ENCODE results near the gene ZNF333. TPM values are rescaled to one million over a fixed set of nuclear protein-coding genes. Genes with fewer than 3 reads are reported as not detected.

ZNF333 gene
- total RNA-seq, 2 experiments from 2014 or later: 15.5 to 17.6 TPM

DNA sequence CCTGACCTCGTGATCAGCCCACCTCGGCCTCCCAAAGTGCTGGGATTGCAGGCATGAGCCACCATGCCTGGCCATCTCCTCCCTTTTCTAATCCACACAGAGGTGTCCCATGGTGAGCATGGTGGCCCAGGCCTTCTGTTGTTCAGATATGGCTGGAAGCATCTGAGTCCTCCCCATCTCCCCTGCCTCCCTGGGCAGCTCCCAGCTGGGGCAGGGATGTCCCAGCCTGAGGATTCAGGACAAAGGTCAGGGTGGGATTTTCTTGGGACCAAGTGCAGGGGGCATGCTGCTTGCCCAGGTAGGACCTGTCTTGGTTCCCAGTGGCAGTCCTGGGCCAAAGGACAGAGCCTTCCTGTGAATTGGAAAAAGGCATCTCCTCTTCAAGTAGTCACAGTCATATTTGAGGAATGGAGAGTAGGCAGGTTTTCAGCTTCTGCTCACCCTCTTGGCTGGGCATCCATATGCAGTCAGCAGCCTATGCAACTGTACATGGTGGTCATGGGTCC lies 77.7 kb downstream of the ZNF333 start:
- CTCF ChIA-PET: no interaction called here
- Mint-ChIP-seq H3K4me1 (ENCODE audit: low read depth) (no peaks in the 10 kb centered on the region), H3K27ac (no peak overlapping the region), H3K4me3 (no peak overlapping the region), H3K36me3 (ENCODE audit: low read depth) (peaks cover 4% of the 10 kb centered on the region), H3K9me3 (no peaks in the 10 kb centered on the region), H3K27me3 (peaks cover 28% of the 10 kb centered on the region)
- no peak for ATAC-seq (ENCODE audit: poor library complexity)
- TF ChIP-seq, protein P1, sequence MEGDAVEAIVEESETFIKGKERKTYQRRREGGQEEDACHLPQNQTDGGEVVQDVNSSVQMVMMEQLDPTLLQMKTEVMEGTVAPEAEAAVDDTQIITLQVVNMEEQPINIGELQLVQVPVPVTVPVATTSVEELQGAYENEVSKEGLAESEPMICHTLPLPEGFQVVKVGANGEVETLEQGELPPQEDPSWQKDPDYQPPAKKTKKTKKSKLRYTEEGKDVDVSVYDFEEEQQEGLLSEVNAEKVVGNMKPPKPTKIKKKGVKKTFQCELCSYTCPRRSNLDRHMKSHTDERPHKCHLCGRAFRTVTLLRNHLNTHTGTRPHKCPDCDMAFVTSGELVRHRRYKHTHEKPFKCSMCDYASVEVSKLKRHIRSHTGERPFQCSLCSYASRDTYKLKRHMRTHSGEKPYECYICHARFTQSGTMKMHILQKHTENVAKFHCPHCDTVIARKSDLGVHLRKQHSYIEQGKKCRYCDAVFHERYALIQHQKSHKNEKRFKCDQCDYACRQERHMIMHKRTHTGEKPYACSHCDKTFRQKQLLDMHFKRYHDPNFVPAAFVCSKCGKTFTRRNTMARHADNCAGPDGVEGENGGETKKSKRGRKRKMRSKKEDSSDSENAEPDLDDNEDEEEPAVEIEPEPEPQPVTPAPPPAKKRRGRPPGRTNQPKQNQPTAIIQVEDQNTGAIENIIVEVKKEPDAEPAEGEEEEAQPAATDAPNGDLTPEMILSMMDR (IDR thresholded peaks at IDR 0.05): no peak
- DNase-seq: no peak
- Histone ChIP-seq H3K9me3 (ENCODE audit: control insufficient read depth in 1 of 2, insufficient read depth in 1 of 2, low read length in 2 of 2) (peaks cover 0 to 9% of the 10 kb centered on the region in 2 experiments), H3K4me1 (ENCODE audit: insufficient read depth, low read length) (no peaks in the 10 kb centered on the region), H3K36me3 (ENCODE audit: insufficient read depth, low read length) (peaks cover 2% of the 10 kb centered on the region), H3K4me3 (ENCODE audit: low read length) (no peak overlapping the region), H3K27me3 (ENCODE audit: control insufficient read depth in 1 of 2, insufficient read depth in 2 of 2, low read length in 2 of 2) (peaks cover 0 to 7% of the 10 kb centered on the region in 2 experiments), H3K27ac (ENCODE audit: low read depth in 1 of 2, low read length in 2 of 2) (no peak overlapping the region)
- POLR2A ChIA-PET: no interaction called here
- intact Hi-C loops (cut with DNase I, micrococcal nuclease): no loop called here

DNA sequence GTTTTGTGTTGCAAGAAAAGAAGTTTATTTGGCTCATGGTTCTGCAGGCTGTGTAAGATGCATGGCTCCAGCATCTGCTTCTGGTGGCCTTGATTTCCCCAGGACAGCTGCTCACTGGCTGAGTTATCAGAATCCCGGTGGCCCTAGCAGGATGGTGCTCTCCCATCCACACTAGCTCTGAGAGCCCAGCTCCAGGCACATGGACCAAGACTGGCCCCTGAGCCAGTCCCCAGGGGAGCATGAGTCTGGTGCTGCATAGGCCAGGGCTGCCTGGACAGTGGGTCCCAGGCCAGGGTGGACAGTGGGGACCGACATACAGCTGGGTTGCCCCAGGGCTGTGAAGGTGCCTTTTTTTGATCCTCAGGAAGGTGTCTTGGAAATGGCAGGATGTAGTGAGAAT lies 78.2 kb downstream of the ZNF333 start:
- Mint-ChIP-seq H3K4me1 (ENCODE audit: low read depth) (no peaks in the 10 kb centered on the region), H3K27ac (no peak overlapping the region), H3K36me3 (ENCODE audit: low read depth) (peaks cover 4% of the 10 kb centered on the region), H3K9me3 (no peaks in the 10 kb centered on the region), H3K27me3 (peaks cover 28% of the 10 kb centered on the region), H3K4me3 (no peak overlapping the region)
- POLR2A ChIA-PET: no interaction called here
- no peak overlapping the region for H3K4me3 ChIP-seq (ENCODE audit: low read length)
- H3K36me3 ChIP-seq (ENCODE audit: insufficient read depth, low read length): peaks cover 2% of the 10 kb centered on the region
- TF ChIP-seq, protein P1 (IDR thresholded peaks at IDR 0.05): no peak
- H3K4me1 ChIP-seq (ENCODE audit: insufficient read depth, low read length): no peaks in the 10 kb centered on the region
- DNase-seq (no peak), ATAC-seq (ENCODE audit: poor library complexity) (no peak)
- H3K27ac ChIP-seq (ENCODE audit: low read depth in 1 of 2, low read length in 2 of 2): no peak overlapping the region
- H3K27me3 ChIP-seq (ENCODE audit: control insufficient read depth in 1 of 2, insufficient read depth in 2 of 2, low read length in 2 of 2): peaks cover 0 to 7% of the 10 kb centered on the region in 2 experiments
- CTCF ChIA-PET: no interaction called here
- H3K9me3 ChIP-seq (ENCODE audit: control insufficient read depth in 1 of 2, insufficient read depth in 1 of 2, low read length in 2 of 2): peaks cover 0 to 5% of the 10 kb centered on the region in 2 experiments
- intact Hi-C loops (cut with DNase I, micrococcal nuclease): no loop called here

DNA sequence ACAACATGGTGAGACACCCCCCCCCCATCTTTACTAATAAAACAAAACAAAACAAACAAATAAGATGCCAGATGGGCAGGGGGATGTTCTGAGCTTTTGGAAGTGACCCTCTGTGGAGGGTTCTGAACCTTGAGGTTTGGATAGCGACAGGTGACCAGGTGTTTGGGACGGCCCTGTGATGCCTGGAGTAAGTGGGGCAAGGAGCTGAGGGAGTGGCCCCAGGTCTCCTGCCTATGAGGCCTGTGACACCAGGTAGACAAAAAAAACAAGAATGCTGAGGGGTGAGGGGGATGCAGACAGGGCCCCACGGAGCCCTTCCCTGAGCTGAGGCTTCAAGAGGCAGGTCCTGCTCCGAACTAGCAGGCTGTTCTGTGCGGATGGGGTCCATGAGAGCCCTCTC lies 79.4 kb downstream of the ZNF333 start:
- Mint-ChIP-seq H3K9me3 (no peaks in the 10 kb centered on the region), H3K27ac (no peak overlapping the region)
- ATAC-seq (ENCODE audit: poor library complexity): no peak

More for the DNA sequence above, 79.4 kb downstream of the ZNF333 start:
- intact Hi-C loops (cut with DNase I, micrococcal nuclease): no loop called here
- Mint-ChIP-seq H3K27me3 (peaks cover 32% of the 10 kb centered on the region), H3K36me3 (ENCODE audit: low read depth) (peaks cover 4% of the 10 kb centered on the region), H3K4me1 (ENCODE audit: low read depth) (no peaks in the 10 kb centered on the region), H3K4me3 (no peak overlapping the region)
- POLR2A ChIA-PET: no interaction called here
- CTCF ChIA-PET: no interaction called here
- Histone ChIP-seq H3K9me3 (ENCODE audit: control insufficient read depth in 1 of 2, insufficient read depth in 1 of 2, low read length in 2 of 2) (peaks cover 0 to 3% of the 10 kb centered on the region in 2 experiments), H3K36me3 (ENCODE audit: insufficient read depth, low read length) (peaks cover 2% of the 10 kb centered on the region), H3K27ac (ENCODE audit: low read depth in 1 of 2, low read length in 2 of 2) (no peak overlapping the region), H3K27me3 (ENCODE audit: control insufficient read depth in 1 of 2, insufficient read depth in 2 of 2, low read length in 2 of 2) (peaks cover 0 to 2% of the 10 kb centered on the region in 2 experiments), H3K4me3 (ENCODE audit: low read length) (no peak overlapping the region), H3K4me1 (ENCODE audit: insufficient read depth, low read length) (no peaks in the 10 kb centered on the region)
- DNase-seq: no peak
- TF ChIP-seq, protein P1 (IDR thresholded peaks at IDR 0.05): no peak

Measured in CD4-positive, alpha-beta T cell (primary cell).